NCI-H187 treated with DMSO at 0.1 percent for 48 hours (cell line): ENCODE measurements around the gene SPAG7.

Source experiments
- DNase-seq: peaks from one replicate; lab custom pipeline; 2025; lab: John Stamatoyannopoulos, UW

Gene SPAG7

DNA sequence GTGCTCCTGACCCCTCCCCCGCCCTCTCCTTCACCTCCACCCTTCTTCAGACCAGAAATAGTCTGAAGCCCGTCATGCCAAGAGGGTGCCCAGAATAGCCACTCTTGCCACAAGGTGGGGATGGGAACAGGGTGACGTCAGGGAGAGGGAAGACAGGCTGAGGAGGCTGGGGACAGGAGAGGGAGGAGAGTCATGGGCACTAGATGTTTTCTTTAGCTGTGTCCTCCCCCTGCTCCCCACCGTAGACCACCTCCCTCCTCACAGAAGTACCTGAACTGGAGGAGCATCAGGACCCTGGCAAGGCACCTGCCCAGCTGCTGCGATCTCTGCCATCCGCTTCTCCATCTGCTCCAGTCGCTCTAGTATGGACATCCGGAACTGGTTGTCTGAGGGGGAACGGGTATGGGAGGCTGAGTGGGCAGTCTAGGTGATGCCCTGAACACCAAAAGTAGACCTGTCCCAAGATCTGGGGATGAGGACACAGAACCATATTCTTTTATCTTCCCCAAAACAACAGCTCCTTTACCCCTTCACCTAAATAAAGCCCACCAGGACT, 6.6 kb upstream of the SPAG7 start:
- no peak for DNase-seq

- no peak for DNase-seq
Measured at GRCh38 chr17:4973256-4974114, 5.9 kb upstream of the SPAG7 start.

- no peak for DNase-seq
Measured at GRCh38 chr17:4972752-4973151, 5.1 kb upstream of the SPAG7 start.

DNA sequence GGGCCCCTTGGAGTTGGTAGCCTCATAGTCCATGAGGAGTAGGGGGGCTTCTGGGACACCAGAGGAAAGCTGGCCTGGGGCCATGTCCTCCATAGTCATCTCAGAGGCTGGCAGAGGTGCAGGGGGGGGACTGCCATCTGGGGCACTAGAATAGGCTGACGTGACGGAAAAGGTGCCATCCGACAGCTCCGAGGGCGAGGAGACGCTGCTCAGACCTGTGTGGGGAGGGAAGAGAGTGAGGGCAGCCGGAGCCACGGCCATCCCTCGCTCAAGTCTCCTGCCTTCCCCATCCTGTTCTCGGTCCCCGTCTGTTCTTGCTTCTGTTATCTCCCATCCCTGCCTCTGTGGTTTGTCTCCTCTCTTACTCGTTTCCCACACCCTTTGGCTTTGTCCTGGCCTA, 4.7 kb upstream of the SPAG7 start:
- DNase-seq = no peak

DNA sequence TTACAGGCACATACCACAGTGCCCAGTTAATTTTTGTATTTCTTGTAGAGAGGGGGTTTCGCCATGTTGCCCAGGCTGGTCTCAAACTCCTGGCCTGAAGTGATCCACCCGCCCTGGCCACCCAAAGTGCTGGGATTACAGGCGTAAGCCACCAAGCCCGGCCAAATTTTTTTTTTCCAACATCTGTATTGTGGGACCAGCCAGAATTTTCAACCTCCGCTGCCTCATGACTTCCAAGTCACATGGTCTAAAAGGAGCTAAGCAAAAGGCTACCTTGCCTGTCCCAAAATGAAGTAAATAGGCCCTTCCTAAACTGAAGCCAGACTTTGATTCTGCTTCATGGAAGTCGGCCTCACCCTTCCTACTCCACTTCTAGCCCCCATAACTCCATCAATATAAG, 4.2 kb upstream of the SPAG7 start:
- no peak for DNase-seq

DNA sequence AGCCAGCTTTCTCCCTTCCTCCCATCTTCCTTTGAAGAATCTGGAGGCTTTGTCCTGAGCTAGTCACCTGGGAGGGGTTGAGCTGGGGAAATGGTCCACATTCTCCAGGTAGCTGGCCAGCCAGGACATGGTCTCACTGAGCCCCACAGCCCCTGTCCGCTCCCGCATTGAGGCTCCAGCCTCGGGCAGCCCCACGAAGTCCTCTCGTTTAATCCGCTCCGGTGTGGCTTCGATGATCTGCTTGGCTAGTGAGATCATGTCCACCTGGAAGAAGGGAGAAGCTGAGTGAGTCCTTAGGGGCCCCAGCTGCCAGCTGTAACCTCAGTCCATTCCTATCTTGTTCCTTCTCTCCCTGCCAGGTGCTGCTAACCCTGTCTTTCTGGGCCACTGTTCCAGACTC, 2.7 kb upstream of the SPAG7 start:
- no peak for DNase-seq

- DNase-seq = no peak
Measured at GRCh38 chr17:4969551-4970173, 2.0 kb upstream of the SPAG7 start.

- no peak for DNase-seq
Measured at GRCh38 chr17:4969047-4969550, 1.5 kb upstream of the SPAG7 start.

DNA sequence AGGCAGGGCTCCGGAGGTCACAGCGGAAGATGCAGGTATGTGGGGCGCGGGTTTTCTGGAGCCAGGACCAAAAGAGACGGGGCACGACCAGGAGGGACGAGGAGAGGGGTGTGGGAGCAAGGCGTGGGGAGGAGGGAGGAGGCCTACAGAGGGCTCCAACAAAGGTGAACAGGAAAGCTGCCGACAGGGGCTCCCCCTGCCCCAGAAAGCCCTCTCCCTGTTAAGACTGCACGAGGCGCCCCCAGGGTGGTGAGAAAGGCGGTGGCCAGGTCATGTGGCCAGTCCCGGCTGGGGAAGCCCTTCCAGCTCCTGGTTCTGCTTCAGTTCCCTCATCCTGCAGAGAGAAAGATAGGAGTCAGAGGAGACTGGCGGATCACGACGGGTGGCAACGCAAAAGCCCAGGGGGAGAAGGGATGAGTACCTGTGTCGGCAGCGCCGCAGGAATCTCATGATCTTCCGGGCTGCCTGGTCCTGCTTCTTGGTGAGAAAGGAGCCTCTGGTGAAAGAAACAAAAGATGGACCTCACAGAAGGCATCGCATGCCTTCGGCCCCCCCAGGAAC, 949 bp upstream of the SPAG7 start:
- DNase-seq = no peak

GRCh38 chr17:4966844-4967538, 626 bp downstream of the SPAG7 start:
- DNase-seq = peak; percentile 95

DNA sequence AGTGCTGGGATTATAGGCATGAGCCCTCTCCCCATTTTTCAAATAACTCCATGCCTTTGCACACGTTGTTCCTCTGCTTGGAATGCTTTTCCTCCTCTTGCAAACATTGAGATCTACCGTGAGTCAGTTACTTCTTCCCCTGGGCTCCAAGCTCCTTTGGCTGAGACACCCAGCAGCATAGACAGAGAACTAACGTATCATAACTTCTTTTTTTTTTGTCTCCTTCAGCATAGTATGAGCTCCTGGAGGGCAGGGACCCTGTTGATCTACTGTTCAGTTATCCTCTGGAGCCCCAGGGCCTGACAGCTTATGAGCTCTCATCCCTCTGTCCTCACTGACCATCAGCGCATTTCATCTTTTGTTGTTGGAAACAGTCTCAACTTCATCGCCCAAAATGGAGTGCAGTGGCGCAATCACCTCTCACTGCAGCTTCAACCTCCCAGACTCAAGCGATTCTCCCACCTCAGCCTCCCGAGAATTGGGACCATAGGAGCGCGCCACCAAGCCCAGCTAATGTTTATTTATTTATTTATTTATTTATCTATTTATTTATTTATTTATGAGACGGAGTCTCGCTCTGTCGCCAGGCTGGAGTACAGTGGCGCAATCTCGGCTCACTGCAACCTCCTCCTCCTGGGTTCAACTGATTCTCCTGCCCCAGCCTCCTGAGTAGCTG, 2.2 kb downstream of the SPAG7 start:
- no peak for DNase-seq

GRCh38 chr17:4960279-4960922, 7.2 kb downstream of the SPAG7 start:
- DNase-seq = no peak

- no peak for DNase-seq
Measured at GRCh38 chr17:4959261-4959965, 8.2 kb downstream of the SPAG7 start.

DNA sequence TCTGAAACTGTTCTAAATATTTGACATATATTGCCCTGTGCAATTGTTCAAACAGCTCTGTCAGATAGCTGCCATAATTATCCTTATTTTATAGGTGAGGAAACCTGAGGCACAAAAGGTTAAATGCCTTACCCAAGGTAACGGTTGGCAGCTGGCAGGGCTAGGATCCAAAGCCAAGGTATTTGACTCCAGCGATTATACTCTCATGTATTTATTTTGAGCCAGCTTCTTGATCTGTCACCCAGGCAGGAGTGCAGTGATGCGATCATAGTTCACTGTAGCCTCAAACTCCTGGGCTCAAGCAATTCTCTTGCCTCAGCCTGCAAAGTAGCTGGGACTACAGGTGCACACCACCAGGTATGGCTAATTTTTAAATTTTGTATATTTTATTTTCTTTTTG, 9.5 kb downstream of the SPAG7 start:
- DNase-seq = no peak

GRCh38 chr17:4956493-4957061, 11.0 kb downstream of the SPAG7 start:
- no peak for DNase-seq

DNA sequence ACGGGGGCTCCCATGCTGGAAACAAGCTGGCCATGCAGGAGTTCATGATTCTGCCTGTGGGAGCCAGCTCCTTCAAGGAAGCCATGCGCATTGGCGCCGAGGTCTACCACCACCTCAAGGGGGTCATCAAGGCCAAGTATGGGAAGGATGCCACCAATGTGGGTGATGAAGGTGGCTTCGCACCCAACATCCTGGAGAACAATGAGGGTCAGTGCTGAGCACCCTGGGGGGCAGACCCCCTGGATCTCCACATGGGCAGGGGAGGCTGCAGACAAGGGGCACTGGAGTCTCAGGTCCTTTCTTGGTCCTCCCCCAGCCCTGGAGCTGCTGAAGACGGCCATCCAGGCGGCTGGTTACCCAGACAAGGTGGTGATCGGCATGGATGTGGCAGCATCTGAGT, 12.5 kb downstream of the SPAG7 start:
- DNase-seq = no peak

GRCh38 chr17:4953451-4953961, 14.1 kb downstream of the SPAG7 start:
- DNase-seq = no peak

GRCh38 chr17:4951486-4951885, 16.1 kb downstream of the SPAG7 start:
- no peak for DNase-seq

- no peak for DNase-seq
Measured at GRCh38 chr17:4950746-4951204, 16.8 kb downstream of the SPAG7 start, which contains the start of gene ENO3. ENO3 (plus strand) TSS chr17:4951119; CDS start chr17:4951830, 711 bp downstream.
